ENCODE data around the gene PHACTR3.

- no peak for TF ChIP-seq CTCF (IDR thresholded peaks at IDR 0.05)
- no peak for TF ChIP-seq EP300 (IDR thresholded peaks at IDR 0.05)
- TF ChIP-seq POLR2A (IDR thresholded peaks at IDR 0.05) = no peak
- no peak for TF ChIP-seq POLR2AphosphoS5 (IDR thresholded peaks at IDR 0.05)
These were observed 186.0 kb downstream of the PHACTR3 start for GRCh38 chr20:59790346-59790745.

Measured in gastroesophageal sphincter (tissue), 3 donors.